Lower leg skin (tissue), 4 donors: Measurements from ENCODE around the gene PLXNA1. TPM values are rescaled to one million over a fixed set of nuclear protein-coding genes. Genes with fewer than 3 reads are reported as not detected.

ENCODE experiments used
- DNase-seq, 2 donors: peaks; one replicate each; pipeline ENCODE4 v3.0.0-alpha.2; 2019; ENCODE audit warnings: low spot score in 2 of 2
- H3K4me3 ChIP-seq: fragments of 200-600 bp; sonication (generic); 2 replicates; pipeline ENCODE4 v1.5.1; 2017; ENCODE audit warnings: mild to moderate bottlenecking, low read depth; ENCODE audit not compliant: poor library complexity, severe bottlenecking
- POLR2A ChIP-seq, 2 donors: fragments of 450-650 bp; IDR thresholded peaks; one replicate each; pipeline ENCODE4 v1.6.1; 2016 to 2017; ENCODE audit warnings: antibody characterized with exemption in 2 of 2, mild to moderate bottlenecking in 1 of 2, moderate library complexity in 1 of 2
- WGBS, 2 donors: methylation state at CpG; one replicate each; pipeline ENCODE4 v1.1.5; 2018; 5-methylcytosine and 5-hydroxymethylcytosine counted together
- intact Hi-C: fragments of 100-400 bp; cut with DNase I; formaldehyde crosslinking; loops from one replicate; pipeline ENCODE4 v1.15.0; 2023; ENCODE audit warnings: low total_unique reads
- total RNA-seq, 4 donors: library from RNA; depleted of rRNA; stranded (reverse); fragments of >200 nt; gene quantifications; one replicate each; pipeline ENCODE4 v1.1.0, GENCODE V29; 2016
- TF ChIP-seq, protein P1 (sequence below), 3 donors: fragments of 450-650 bp; IDR thresholded peaks; one replicate each; pipeline ENCODE4 v1.5.1; 2016; ENCODE audit warnings: antibody characterized with exemption in 3 of 3, mild to moderate bottlenecking in 3 of 3, moderate library complexity in 2 of 3

The PLXNA1 gene
- total RNA-seq, 4 donors from 2014 or later: 35.8 to 44.9 (median 39.7) TPM

DNA sequence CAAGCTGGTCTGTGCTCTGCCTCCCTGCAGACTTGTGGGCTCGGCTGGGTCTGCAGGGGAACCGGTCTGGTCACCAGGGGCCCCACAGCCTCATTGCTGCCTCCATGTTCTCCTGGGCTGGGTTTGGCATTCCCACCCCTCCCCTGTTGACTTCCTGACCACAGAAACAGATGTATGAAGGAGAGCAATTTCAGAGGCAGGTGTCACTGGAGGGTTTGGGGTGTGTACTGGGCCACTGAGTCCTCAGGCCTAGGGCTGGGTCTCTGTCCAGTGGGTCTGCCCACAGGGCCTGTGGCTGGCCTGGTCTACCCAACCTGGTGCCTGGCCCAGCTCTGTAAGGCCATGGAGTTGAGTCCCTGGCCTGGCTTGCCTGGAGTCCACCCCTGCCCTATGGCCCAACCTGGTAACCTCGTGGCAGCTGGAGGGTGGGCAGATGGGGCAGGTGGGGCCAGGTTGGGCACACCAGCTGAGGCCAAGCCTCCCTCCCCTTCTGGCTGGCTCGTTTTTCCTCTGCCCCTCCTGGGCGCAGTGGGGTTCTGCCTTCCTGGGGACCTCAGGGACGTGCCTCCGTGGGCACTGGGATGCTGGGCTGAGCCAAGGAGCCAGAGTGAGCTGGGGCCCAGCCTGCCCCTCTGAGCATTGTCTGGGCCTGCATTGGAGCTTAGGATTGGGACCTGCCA is 20.8 kb downstream of the PLXNA1 start:
- DNase-seq: no peak
- TF ChIP-seq, protein P1, sequence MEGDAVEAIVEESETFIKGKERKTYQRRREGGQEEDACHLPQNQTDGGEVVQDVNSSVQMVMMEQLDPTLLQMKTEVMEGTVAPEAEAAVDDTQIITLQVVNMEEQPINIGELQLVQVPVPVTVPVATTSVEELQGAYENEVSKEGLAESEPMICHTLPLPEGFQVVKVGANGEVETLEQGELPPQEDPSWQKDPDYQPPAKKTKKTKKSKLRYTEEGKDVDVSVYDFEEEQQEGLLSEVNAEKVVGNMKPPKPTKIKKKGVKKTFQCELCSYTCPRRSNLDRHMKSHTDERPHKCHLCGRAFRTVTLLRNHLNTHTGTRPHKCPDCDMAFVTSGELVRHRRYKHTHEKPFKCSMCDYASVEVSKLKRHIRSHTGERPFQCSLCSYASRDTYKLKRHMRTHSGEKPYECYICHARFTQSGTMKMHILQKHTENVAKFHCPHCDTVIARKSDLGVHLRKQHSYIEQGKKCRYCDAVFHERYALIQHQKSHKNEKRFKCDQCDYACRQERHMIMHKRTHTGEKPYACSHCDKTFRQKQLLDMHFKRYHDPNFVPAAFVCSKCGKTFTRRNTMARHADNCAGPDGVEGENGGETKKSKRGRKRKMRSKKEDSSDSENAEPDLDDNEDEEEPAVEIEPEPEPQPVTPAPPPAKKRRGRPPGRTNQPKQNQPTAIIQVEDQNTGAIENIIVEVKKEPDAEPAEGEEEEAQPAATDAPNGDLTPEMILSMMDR (IDR thresholded peaks at IDR 0.05): no peak
- TF ChIP-seq POLR2A (IDR thresholded peaks at IDR 0.05): no peak
- no peak overlapping the region for H3K4me3 ChIP-seq
- intact Hi-C loops: no loop called here
- 79 to 86% methylated on average over 6 to 7 of the region's 7 CpGs for WGBS, 2 donors

DNA sequence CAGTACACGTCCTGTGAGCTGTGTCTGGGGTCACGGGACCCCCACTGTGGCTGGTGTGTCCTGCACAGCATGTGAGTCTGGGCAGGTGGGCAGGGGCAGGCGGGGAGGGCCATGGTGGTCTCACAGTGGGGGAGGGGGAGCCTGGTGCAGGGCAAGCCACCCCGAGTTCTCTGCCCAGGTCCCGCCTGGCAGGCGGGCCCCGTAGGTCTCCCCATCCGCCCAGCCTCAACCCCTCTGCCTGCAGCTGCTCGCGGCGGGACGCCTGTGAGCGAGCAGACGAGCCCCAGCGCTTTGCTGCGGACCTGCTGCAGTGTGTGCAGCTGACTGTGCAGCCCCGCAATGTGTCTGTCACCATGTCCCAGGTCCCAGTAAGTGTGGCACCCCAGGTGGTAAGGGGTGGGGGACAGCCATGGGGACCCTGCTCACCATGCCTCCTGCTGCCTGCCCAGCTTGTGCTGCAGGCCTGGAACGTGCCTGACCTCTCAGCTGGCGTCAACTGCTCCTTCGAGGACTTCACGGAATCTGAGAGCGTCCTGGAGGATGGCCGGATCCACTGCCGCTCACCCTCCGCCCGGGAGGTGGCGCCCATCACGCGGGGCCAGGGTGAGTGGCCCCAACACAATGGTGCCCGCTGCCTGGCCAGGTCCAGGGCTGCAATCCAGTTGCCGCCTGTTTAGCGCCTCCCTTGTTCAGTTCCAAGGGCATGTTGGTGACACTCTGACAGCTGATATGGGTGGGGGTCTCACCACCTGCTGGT is 21.9 kb downstream of the PLXNA1 start:
- TF ChIP-seq, protein P1 (IDR thresholded peaks at IDR 0.05): no peak
- no peak for DNase-seq
- no peak overlapping the region for H3K4me3 ChIP-seq
- intact Hi-C loops: no loop called here
- WGBS, 2 donors: 88 to 95% methylated on average over 30 to 32 of the region's 32 CpGs

DNA sequence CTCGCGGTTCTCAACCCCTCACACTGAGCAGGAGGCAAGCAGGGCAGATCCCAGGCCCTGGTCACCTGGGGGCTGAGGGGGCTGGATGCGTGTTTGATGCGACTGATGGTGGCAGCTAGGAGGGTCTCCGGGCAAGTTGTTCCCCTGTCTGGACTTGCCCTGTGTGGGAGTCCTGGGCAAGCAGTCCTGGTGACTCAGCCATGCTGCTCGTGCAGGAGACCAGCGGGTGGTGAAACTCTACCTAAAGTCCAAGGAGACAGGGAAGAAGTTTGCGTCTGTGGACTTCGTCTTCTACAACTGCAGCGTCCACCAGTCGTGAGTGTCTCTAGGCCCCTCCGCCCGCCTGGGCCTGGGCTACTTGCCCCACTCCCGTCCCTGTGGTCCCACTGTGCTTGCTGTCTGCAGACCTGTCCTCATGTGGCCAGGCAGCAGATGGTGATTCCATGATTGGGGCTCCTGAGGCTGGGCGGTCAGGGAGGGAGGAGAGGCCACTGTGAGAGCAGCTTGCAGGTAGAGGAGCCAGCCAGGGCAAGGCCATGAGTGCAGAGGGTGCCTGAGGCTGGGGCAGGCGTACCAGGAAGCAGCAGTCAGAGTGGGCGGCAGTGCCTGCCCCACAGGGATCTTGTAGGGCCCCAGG is 23.1 kb downstream of the PLXNA1 start:
- no peak for DNase-seq
- TF ChIP-seq, protein P1 (IDR thresholded peaks at IDR 0.05): no peak
- TF ChIP-seq POLR2A (IDR thresholded peaks at IDR 0.05): no peak
- WGBS, 2 donors: 82 to 86% methylated on average over 17 of the region's 17 CpGs
- H3K4me3 ChIP-seq: no peak overlapping the region
- intact Hi-C loops: no loop called here

DNA sequence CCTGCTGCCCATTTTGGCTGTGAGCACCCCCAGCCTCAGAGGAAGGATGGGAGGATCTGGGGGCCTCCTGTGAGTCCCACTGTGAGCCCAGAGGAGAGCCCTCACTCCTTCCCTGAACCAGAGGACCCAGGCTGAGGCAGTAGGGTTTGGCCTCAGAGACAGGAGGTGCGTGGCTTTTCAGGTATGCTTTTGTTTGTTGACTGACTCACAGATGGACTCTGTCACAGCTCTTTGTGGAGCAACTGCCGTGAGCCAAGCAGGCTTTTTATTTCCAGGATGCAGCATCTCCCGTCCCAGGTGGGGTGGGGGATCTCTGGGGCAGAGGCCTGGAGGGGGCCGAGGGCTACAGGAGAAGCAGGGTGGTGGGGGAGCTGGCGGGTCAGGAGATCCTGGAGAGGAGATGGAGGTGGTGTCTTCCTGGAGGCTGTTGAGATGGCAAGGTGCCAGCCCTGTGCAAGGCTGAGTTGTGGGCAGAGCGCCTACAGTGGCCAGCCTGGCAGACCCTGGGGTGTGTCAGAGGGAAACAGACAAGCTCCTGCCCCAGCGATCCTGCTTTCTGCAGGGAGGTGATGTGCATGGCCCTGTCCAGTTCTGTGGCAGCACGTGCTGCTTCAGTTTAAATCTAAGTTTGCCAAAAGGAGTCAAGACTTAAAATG is 24.0 kb downstream of the PLXNA1 start:
- no peak for TF ChIP-seq POLR2A (IDR thresholded peaks at IDR 0.05)
- TF ChIP-seq, protein P1 (IDR thresholded peaks at IDR 0.05): no peak
- intact Hi-C loops: no loop called here
- WGBS, 2 donors: 87 to 92% methylated on average over 8 of the region's 8 CpGs
- DNase-seq: no peak
- no peak overlapping the region for H3K4me3 ChIP-seq

DNA sequence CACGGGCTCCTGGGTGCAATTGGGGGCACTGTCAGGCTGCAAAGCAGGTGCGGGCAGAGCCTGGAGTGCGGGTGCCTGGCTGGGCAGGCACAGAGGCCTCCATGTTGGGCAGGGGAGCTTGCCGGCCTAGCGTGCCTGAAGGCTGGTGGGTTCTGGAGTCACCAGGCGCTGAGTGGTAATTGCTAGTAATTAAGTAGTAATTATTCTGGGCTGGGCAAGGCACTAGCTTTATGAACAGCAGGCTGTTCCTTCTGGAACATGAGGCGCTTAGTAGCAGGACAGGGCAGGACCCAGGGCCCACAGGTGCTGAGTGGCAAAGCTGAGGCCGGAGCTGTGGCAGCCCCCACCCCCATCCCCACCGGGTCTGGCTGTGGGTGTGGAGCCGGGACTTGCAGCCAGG is 25.3 kb downstream of the PLXNA1 start:
- intact Hi-C loops: no loop called here
- TF ChIP-seq, protein P1 (IDR thresholded peaks at IDR 0.05): no peak
- no peak for TF ChIP-seq POLR2A (IDR thresholded peaks at IDR 0.05)
- H3K4me3 ChIP-seq: no peak overlapping the region
- 71 to 80% methylated on average over 10 of the region's 10 CpGs for WGBS, 2 donors
- DNase-seq: no peak
